H9 (cell line): ENCODE results near the gene SUN1. TPM values are rescaled to one million over a fixed set of nuclear protein-coding genes. Genes with fewer than 3 reads are reported as not detected.

Experiments used
- DNase-seq: peaks from one replicate; pipeline ENCODE4 v3.0.0-alpha.2; 2017
- H2AFZ ChIP-seq: one replicate; pipeline ENCODE4 v1.6.1; 2013; ENCODE audit warnings: mild to moderate bottlenecking, low read length, control low read depth, moderate library complexity
- H2AK5ac ChIP-seq: 2 replicates; pipeline ENCODE4 v1.6.1; 2013; ENCODE audit warnings: low read length, control low read depth, mixed read lengths; ENCODE audit not compliant: insufficient read length
- H2BK120ac ChIP-seq: one replicate; pipeline ENCODE4 v1.6.1; 2013; ENCODE audit warnings: low read depth, mild to moderate bottlenecking, low read length, control low read depth, inconsistent platforms; ENCODE audit not compliant: poor library complexity, severe bottlenecking
- H2BK12ac ChIP-seq: 2 replicates; pipeline ENCODE4 v1.6.1; 2013; ENCODE audit warnings: low read length, control low read depth, mixed read lengths, low read depth; ENCODE audit not compliant: insufficient read length
- H2BK15ac ChIP-seq: 2 replicates; pipeline ENCODE4 v1.6.1; 2013; ENCODE audit warnings: low read depth, low read length, control low read depth
- H2BK20ac ChIP-seq: one replicate; pipeline ENCODE4 v1.6.1; 2013; ENCODE audit warnings: low read depth, mild to moderate bottlenecking, low read length, control low read depth, inconsistent platforms; ENCODE audit not compliant: poor library complexity, severe bottlenecking
- H2BK5ac ChIP-seq: 2 replicates; pipeline ENCODE4 v1.6.1; 2013; ENCODE audit warnings: low read length, control low read depth, mixed read lengths; ENCODE audit not compliant: insufficient read length
- H3K14ac ChIP-seq: 2 replicates; pipeline ENCODE4 v1.6.1; 2013; ENCODE audit warnings: low read length, control low read depth; ENCODE audit not compliant: insufficient read depth
- H3K18ac ChIP-seq: 2 replicates; pipeline ENCODE4 v1.6.1; 2013; ENCODE audit warnings: low read depth, mild to moderate bottlenecking, mixed read lengths, low read length, control low read depth; ENCODE audit not compliant: insufficient read length
- H3K23ac ChIP-seq: 2 replicates; pipeline ENCODE4 v1.6.1; 2013; ENCODE audit warnings: low read length, control low read depth, mixed read lengths, low read depth; ENCODE audit not compliant: insufficient read length
- H3K23me2 ChIP-seq: 2 replicates; pipeline ENCODE4 v1.6.1; 2013; ENCODE audit warnings: low read depth, mild to moderate bottlenecking, mixed read lengths, low read length, control low read depth; ENCODE audit not compliant: insufficient read length, poor library complexity, severe bottlenecking
- H3K27ac ChIP-seq: 2 replicates; pipeline ENCODE4 v1.5.1; 2013; ENCODE audit warnings: low read length, control low read depth, mixed read lengths, low read depth; ENCODE audit not compliant: insufficient read length
- H3K27me3 ChIP-seq: 2 replicates; pipeline ENCODE4 v1.6.1; 2013; ENCODE audit warnings: low read length, control low read depth, inconsistent platforms; ENCODE audit not compliant: insufficient read depth
- H3K4ac ChIP-seq: 2 replicates; pipeline ENCODE4 v1.6.1; 2013; ENCODE audit warnings: low read depth, mild to moderate bottlenecking, control low read depth, inconsistent platforms, low read length, moderate library complexity
- H3K4me1 ChIP-seq: 2 replicates; pipeline ENCODE4 v1.6.1; 2013; ENCODE audit warnings: low read length, control low read depth, inconsistent platforms; ENCODE audit not compliant: insufficient read depth
- H3K4me2 ChIP-seq: 2 replicates; pipeline ENCODE4 v1.6.1; 2013; ENCODE audit warnings: low read length, control low read depth, mixed read lengths; ENCODE audit not compliant: insufficient read length, insufficient read depth
- H3K56ac ChIP-seq: 2 replicates; pipeline ENCODE4 v1.6.1; 2013; ENCODE audit warnings: low read depth, mild to moderate bottlenecking, mixed read lengths, low read length, control low read depth; ENCODE audit not compliant: insufficient read length
- H3K79me1 ChIP-seq: 2 replicates; pipeline ENCODE4 v1.6.1; 2013; ENCODE audit warnings: low read depth, mild to moderate bottlenecking, moderate library complexity, low read length, control low read depth, inconsistent platforms; ENCODE audit not compliant: insufficient read depth, poor library complexity, severe bottlenecking
- H3K79me2 ChIP-seq: 2 replicates; pipeline ENCODE4 v1.6.1; 2013; ENCODE audit warnings: low read length, control low read depth, inconsistent platforms; ENCODE audit not compliant: insufficient read depth
- H3K9ac ChIP-seq: 2 replicates; pipeline ENCODE4 v1.6.1; 2013; ENCODE audit warnings: low read length, control low read depth, mixed read lengths; ENCODE audit not compliant: insufficient read length; ENCODE audit errors: extremely low read depth
- H3K9me3 ChIP-seq: one replicate; pipeline ENCODE4 v1.6.1; 2013; ENCODE audit warnings: low read depth, low read length, inconsistent platforms; ENCODE audit not compliant: control insufficient read depth
- H3T11ph ChIP-seq: one replicate; pipeline ENCODE4 v1.6.1; 2013; ENCODE audit warnings: mild to moderate bottlenecking, low read length, control low read depth, inconsistent platforms
- H4K20me1 ChIP-seq: one replicate; pipeline ENCODE4 v1.6.1; 2013; ENCODE audit not compliant: control insufficient read depth, insufficient read length, insufficient read depth
- H4K5ac ChIP-seq: 2 replicates; pipeline ENCODE4 v1.6.1; 2013; ENCODE audit warnings: low read depth, mild to moderate bottlenecking, mixed read lengths, low read length, control low read depth; ENCODE audit not compliant: insufficient read length
- H4K8ac ChIP-seq: replicated peaks from 2 replicates; pipeline ENCODE4 v1.6.1; 2013; ENCODE audit warnings: low read length, control low read depth, mixed read lengths, low read depth; ENCODE audit not compliant: insufficient read length
- H4K91ac ChIP-seq: 2 replicates; pipeline ENCODE4 v1.6.1; 2013; ENCODE audit warnings: low read depth, mild to moderate bottlenecking, moderate library complexity, mixed read lengths, low read length, control low read depth; ENCODE audit not compliant: insufficient read length
- H3K27ac Mint-ChIP-seq, 3 experiments: 2 replicates in 2 of 3; 3 replicates in 1 of 3; pipeline ENCODE4 v1.8.0; 2020 to 2021; ENCODE audit warnings: mixed read lengths in 3 of 3, mild to moderate bottlenecking in 1 of 3, moderate library complexity in 1 of 3
- H3K27me3 Mint-ChIP-seq: 2 replicates; pipeline ENCODE4 v1.8.0; 2021; ENCODE audit warnings: low read depth, mild to moderate bottlenecking, moderate library complexity, mixed read lengths
- H3K36me3 Mint-ChIP-seq, 3 experiments: 2 replicates in 2 of 3; 3 replicates in 1 of 3; pipeline ENCODE4 v1.8.0; 2020 to 2021; ENCODE audit warnings: low read depth in 3 of 3, mixed read lengths in 3 of 3; ENCODE audit not compliant: insufficient read depth in 1 of 3
- H3K4me1 Mint-ChIP-seq, 2 experiments: 2 replicates each; pipeline ENCODE4 v1.8.0; 2020; ENCODE audit warnings: mixed read lengths in 2 of 2
- H3K4me3 Mint-ChIP-seq, 2 experiments: 2 replicates in 1 of 2; 3 replicates in 1 of 2; pipeline ENCODE4 v1.8.0; 2020 to 2021; ENCODE audit warnings: mild to moderate bottlenecking in 2 of 2, mixed read lengths in 2 of 2, moderate library complexity in 1 of 2
- H3K9me3 Mint-ChIP-seq, 2 experiments: 2 replicates in 1 of 2; 3 replicates in 1 of 2; pipeline ENCODE4 v1.8.0; 2020; ENCODE audit warnings: mild to moderate bottlenecking in 2 of 2, mixed read lengths in 2 of 2, moderate library complexity in 1 of 2
- WGBS: extraction: QIAGEN DNeasy Blood & Tissue Kit; methylation state at CpG from one replicate; pipeline ENCODE4 v1.1.7; 2013; ENCODE audit warnings: missing lambda C conversion rate, low lambda C conversion rate, mixed read lengths; ENCODE audit not compliant: insufficient read length; ENCODE audit errors: extremely low coverage; 5-methylcytosine and 5-hydroxymethylcytosine counted together
- total RNA-seq: library from RNA; stranded (reverse); gene quantifications from 2 replicates; pipeline ENCODE4 v1.2.1, GENCODE V29; 2021
- TF ChIP-seq, protein P1 (sequence below): fragments of 200-600 bp; sonication (generic); conservative IDR thresholded peaks from 3 replicates; pipeline ENCODE4 v1.8.0; 2021; ENCODE audit warnings: antibody characterized with exemption, mild to moderate bottlenecking

SUN1 gene
- total RNA-seq, 1 experiment from 2014 or later: 118 TPM

DNA sequence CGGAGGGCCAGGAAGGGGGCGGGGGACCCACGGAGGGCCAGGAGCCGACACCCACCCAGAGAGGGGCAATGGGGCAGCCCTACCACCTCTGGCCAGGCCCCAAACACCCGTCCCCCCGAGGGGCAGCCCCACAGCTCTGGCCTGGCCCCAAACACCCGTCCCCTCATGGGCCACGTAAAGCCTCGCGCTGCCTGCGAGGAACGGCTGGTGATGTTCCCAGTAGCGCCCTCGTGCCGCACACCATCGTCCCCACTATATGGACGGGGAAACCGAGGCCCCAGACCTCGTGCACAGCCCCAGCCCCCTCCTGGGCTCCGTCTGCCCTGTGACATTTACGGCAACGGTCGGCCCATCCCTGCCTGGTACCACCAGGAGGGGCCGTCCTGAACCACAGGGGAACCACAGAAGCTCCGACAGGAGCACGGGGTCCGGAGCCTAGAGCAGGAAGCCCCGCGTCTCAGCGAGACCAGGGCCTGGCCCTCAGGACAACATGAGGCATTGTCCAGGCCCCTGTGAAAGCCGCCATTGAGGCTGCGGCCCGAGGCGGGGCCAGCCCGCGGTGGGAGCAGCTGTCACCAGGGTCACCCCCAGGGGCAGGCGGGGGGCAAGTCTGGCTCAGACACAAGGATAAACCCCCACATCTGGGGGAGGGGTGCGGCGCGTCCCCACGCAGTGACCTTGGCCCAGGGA is 79.7 kb downstream of the SUN1 start:
- no peak overlapping the region for H3K56ac ChIP-seq
- no peak overlapping the region for H2BK5ac ChIP-seq
- Mint-ChIP-seq H3K36me3 (no peaks in the 10 kb centered on the region), H3K4me1 (peaks cover 0 to 5% of the 10 kb centered on the region in 2 experiments; a peak in 1 of 4 replicates), H3K27me3 (peaks cover 14% of the 10 kb centered on the region), H3K27ac (no peak overlapping the region), H3K4me3 (no peak overlapping the region), H3K9me3 (no peaks in the 10 kb centered on the region)
- H4K8ac ChIP-seq: no peak overlapping the region
- DNase-seq: no peak
- H3K9me3 ChIP-seq: no peaks in the 10 kb centered on the region
- H3K23me2 ChIP-seq: peaks cover 3% of the 10 kb centered on the region
- no peaks in the 10 kb centered on the region for H3K27me3 ChIP-seq
- H3K9ac ChIP-seq: no peak overlapping the region
- no peaks in the 10 kb centered on the region for H3K79me2 ChIP-seq
- no peak overlapping the region for H2AFZ ChIP-seq
- H2BK20ac ChIP-seq: no peak overlapping the region
- H3K4me1 ChIP-seq: no peaks in the 10 kb centered on the region; the same call in 1 of the 2 replicates
- TF ChIP-seq, protein P1, sequence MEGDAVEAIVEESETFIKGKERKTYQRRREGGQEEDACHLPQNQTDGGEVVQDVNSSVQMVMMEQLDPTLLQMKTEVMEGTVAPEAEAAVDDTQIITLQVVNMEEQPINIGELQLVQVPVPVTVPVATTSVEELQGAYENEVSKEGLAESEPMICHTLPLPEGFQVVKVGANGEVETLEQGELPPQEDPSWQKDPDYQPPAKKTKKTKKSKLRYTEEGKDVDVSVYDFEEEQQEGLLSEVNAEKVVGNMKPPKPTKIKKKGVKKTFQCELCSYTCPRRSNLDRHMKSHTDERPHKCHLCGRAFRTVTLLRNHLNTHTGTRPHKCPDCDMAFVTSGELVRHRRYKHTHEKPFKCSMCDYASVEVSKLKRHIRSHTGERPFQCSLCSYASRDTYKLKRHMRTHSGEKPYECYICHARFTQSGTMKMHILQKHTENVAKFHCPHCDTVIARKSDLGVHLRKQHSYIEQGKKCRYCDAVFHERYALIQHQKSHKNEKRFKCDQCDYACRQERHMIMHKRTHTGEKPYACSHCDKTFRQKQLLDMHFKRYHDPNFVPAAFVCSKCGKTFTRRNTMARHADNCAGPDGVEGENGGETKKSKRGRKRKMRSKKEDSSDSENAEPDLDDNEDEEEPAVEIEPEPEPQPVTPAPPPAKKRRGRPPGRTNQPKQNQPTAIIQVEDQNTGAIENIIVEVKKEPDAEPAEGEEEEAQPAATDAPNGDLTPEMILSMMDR: no peak
- no peak overlapping the region for H3K4ac ChIP-seq
- no peak overlapping the region for H3K18ac ChIP-seq
- no peak overlapping the region for H2BK15ac ChIP-seq
- H3T11ph ChIP-seq: no peak overlapping the region
- WGBS: no CpG with 5 or more reads among the region's 41 CpGs
- no peaks in the 10 kb centered on the region for H3K79me1 ChIP-seq
- no peak overlapping the region for H4K5ac ChIP-seq
- no peak overlapping the region for H2AK5ac ChIP-seq
- H2BK120ac ChIP-seq: no peak overlapping the region
- H3K14ac ChIP-seq: no peak overlapping the region; the same call in 1 of the 2 replicates
- H3K27ac ChIP-seq: no peak overlapping the region
- no peak overlapping the region for H3K23ac ChIP-seq
- H2BK12ac ChIP-seq: no peak overlapping the region
- H4K91ac ChIP-seq: no peak overlapping the region
- H4K20me1 ChIP-seq: no peaks in the 10 kb centered on the region
- no peak overlapping the region for H3K4me2 ChIP-seq
